ENCODE results near the gene PRDX3. TPM values are rescaled to one million over a fixed set of nuclear protein-coding genes. Genes with fewer than 3 reads are reported as not detected.
A peak's percentile ranks its signal among the peaks of the same experiment; 100 is the strongest.

PRDX3 gene
- total and polyA plus RNA-seq, 4 donors = 176 to 307 (median 258) TPM

- Histone ChIP-seq H3K4me1 (ENCODE audit: control insufficient read depth in 4 of 4, insufficient read depth in 4 of 4, low read length in 3 of 4) (peaks cover 3 to 29% (median 23%) of the 10 kb centered on the region in 4 donors), H3K9ac (ENCODE audit: low read depth in 1 of 2, low read length in 2 of 2) (peak overlapping the region in 1 of 2 donors; percentile 14), H3K4me3 (ENCODE audit: low read depth in 1 of 3, low read length in 3 of 3) (no peak overlapping the region), H3K27ac (ENCODE audit: low read depth in 1 of 2, low read length in 2 of 2) (peak overlapping the region; percentile 67 to 94), H3K27me3 (ENCODE audit: control insufficient read depth in 4 of 4, insufficient read depth in 4 of 4, low read length in 3 of 4) (no peaks in the 10 kb centered on the region), H3K9me3 (ENCODE audit: control insufficient read depth in 4 of 4, low read length in 3 of 4) (no peaks in the 10 kb centered on the region), H3K36me3 (ENCODE audit: control insufficient read depth in 4 of 4, insufficient read depth in 3 of 4, low read depth in 1 of 4, low read length in 3 of 4) (peaks cover 2 to 21% (median 8%) of the 10 kb centered on the region in 4 donors)
- no peak for TF ChIP-seq NR2F2 (IDR thresholded peaks at IDR 0.05)
- TF ChIP-seq EGR1 (IDR thresholded peaks at IDR 0.05; ENCODE audit: low read depth in 2 of 2) = no peak
- TF ChIP-seq RXRA (IDR thresholded peaks at IDR 0.05) = no peak
- no peak for TF ChIP-seq JUND (IDR thresholded peaks at IDR 0.05)
- no peak for TF ChIP-seq RAD21 (IDR thresholded peaks at IDR 0.05)
- TF ChIP-seq YY1 (IDR thresholded peaks at IDR 0.05) = no peak
- TF ChIP-seq CTCF (IDR thresholded peaks at IDR 0.05; ENCODE audit: low read depth, low read length, missing input control) = no peak
- no peak for TF ChIP-seq SP1 (IDR thresholded peaks at IDR 0.05)
- no peak for TF ChIP-seq HNF4G (IDR thresholded peaks at IDR 0.05)
- TF ChIP-seq MAX (IDR thresholded peaks at IDR 0.05) = no peak
- no peak for TF ChIP-seq GABPA (IDR thresholded peaks at IDR 0.05 in 1 of 2, conservative IDR thresholded peaks at IDR 0.05 in 1 of 2)
- TF ChIP-seq ATF3 (IDR thresholded peaks at IDR 0.05) = no peak
- no peak for TF ChIP-seq FOXA2 (IDR thresholded peaks at IDR 0.05)
- TF ChIP-seq REST (IDR thresholded peaks at IDR 0.05) = no peak
- no peak for TF ChIP-seq ZBTB33 (IDR thresholded peaks at IDR 0.05)
- TF ChIP-seq HNF4A (conservative IDR thresholded peaks at IDR 0.05) = no peak
- TF ChIP-seq FOXA1 (IDR thresholded peaks at IDR 0.05) = no peak
- no peak for TF ChIP-seq TAF1 (conservative IDR thresholded peaks at IDR 0.05)
- 90% methylated on average over 14 of the region's 14 CpGs for WGBS
- DNase-seq (ENCODE audit: low spot score) = no peak
Measured at GRCh38 chr10:119132521-119133345, 45.9 kb downstream of the PRDX3 start.
